ENCODE results near the gene PSMA6. TPM values are rescaled to one million over a fixed set of nuclear protein-coding genes. Genes with fewer than 3 reads are reported as not detected.

PSMA6 gene
- total and polyA plus RNA-seq, 2 of the 8 experiments (the other 6 are each of a cell fraction or from before 2014, with no cell fraction given), result 180 to 238 TPM

DNA sequence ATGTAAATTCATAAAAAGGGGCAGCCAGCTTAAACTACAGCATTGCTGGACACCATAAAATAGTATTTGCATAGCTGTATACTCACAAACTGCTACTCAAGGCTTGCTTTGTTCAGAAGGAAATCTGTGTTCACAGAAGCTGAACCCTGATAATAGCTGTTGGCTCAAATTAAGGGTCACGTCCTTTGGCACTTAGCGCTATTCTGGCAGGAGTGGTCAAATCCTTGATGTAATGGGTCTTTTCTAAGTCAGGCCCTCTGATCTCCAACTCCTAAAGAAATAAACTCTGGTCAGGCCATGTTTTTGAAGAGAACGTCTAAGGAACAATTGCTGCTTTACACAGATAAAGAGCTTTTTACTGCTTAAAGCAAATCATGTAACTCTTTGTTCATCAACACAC, 12.8 kb upstream of the PSMA6 start (continued):
- TF ChIP-seq, protein P1, sequence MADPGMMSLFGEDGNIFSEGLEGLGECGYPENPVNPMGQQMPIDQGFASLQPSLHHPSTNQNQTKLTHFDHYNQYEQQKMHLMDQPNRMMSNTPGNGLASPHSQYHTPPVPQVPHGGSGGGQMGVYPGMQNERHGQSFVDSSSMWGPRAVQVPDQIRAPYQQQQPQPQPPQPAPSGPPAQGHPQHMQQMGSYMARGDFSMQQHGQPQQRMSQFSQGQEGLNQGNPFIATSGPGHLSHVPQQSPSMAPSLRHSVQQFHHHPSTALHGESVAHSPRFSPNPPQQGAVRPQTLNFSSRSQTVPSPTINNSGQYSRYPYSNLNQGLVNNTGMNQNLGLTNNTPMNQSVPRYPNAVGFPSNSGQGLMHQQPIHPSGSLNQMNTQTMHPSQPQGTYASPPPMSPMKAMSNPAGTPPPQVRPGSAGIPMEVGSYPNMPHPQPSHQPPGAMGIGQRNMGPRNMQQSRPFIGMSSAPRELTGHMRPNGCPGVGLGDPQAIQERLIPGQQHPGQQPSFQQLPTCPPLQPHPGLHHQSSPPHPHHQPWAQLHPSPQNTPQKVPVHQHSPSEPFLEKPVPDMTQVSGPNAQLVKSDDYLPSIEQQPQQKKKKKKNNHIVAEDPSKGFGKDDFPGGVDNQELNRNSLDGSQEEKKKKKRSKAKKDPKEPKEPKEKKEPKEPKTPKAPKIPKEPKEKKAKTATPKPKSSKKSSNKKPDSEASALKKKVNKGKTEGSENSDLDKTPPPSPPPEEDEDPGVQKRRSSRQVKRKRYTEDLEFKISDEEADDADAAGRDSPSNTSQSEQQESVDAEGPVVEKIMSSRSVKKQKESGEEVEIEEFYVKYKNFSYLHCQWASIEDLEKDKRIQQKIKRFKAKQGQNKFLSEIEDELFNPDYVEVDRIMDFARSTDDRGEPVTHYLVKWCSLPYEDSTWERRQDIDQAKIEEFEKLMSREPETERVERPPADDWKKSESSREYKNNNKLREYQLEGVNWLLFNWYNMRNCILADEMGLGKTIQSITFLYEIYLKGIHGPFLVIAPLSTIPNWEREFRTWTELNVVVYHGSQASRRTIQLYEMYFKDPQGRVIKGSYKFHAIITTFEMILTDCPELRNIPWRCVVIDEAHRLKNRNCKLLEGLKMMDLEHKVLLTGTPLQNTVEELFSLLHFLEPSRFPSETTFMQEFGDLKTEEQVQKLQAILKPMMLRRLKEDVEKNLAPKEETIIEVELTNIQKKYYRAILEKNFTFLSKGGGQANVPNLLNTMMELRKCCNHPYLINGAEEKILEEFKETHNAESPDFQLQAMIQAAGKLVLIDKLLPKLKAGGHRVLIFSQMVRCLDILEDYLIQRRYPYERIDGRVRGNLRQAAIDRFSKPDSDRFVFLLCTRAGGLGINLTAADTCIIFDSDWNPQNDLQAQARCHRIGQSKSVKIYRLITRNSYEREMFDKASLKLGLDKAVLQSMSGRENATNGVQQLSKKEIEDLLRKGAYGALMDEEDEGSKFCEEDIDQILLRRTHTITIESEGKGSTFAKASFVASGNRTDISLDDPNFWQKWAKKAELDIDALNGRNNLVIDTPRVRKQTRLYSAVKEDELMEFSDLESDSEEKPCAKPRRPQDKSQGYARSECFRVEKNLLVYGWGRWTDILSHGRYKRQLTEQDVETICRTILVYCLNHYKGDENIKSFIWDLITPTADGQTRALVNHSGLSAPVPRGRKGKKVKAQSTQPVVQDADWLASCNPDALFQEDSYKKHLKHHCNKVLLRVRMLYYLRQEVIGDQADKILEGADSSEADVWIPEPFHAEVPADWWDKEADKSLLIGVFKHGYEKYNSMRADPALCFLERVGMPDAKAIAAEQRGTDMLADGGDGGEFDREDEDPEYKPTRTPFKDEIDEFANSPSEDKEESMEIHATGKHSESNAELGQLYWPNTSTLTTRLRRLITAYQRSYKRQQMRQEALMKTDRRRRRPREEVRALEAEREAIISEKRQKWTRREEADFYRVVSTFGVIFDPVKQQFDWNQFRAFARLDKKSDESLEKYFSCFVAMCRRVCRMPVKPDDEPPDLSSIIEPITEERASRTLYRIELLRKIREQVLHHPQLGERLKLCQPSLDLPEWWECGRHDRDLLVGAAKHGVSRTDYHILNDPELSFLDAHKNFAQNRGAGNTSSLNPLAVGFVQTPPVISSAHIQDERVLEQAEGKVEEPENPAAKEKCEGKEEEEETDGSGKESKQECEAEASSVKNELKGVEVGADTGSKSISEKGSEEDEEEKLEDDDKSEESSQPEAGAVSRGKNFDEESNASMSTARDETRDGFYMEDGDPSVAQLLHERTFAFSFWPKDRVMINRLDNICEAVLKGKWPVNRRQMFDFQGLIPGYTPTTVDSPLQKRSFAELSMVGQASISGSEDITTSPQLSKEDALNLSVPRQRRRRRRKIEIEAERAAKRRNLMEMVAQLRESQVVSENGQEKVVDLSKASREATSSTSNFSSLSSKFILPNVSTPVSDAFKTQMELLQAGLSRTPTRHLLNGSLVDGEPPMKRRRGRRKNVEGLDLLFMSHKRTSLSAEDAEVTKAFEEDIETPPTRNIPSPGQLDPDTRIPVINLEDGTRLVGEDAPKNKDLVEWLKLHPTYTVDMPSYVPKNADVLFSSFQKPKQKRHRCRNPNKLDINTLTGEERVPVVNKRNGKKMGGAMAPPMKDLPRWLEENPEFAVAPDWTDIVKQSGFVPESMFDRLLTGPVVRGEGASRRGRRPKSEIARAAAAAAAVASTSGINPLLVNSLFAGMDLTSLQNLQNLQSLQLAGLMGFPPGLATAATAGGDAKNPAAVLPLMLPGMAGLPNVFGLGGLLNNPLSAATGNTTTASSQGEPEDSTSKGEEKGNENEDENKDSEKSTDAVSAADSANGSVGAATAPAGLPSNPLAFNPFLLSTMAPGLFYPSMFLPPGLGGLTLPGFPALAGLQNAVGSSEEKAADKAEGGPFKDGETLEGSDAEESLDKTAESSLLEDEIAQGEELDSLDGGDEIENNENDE (IDR thresholded peaks at IDR 0.05; ENCODE audit: insufficient replicate concordance, low read length), result no peak
- TF ChIP-seq SP1 (IDR thresholded peaks at IDR 0.05; ENCODE audit: low read depth, low read length) (no peak), POLR2AphosphoS5 (IDR thresholded peaks at IDR 0.05; ENCODE audit: low read depth, low read length) (no peak), CBX5 (IDR thresholded peaks at IDR 0.05; ENCODE audit: low read depth, low read length) (no peak), HDAC2 (IDR thresholded peaks at IDR 0.05; ENCODE audit: borderline replicate concordance in 1 of 2, low read depth in 2 of 2, low read length in 2 of 2) (no peak)
